Activated CD4-positive, alpha-beta T cell treated with anti-CD3 and anti-CD28 coated beads, Interleukin-2, amount 50 U/mL, for 48 hours (primary cell): ENCODE data around the gene OR51G1.
"Not testable (repeated sequence)": the region's sequence is repeated elsewhere in the genome, so short reads cannot be mapped to it uniquely, and the experiment has no call there.

Experiments used
- DNase-seq, 2 experiments: peaks; one replicate each; pipeline ENCODE4 v3.0.0-alpha.2; 2020

OR51G1 gene

GRCh38 chr11:4924239-4924638 lies at the start of gene OR51G1:
Gene OR51G1 (minus strand): TSS chr11:4924339. CDS start chr11:4924339, 0 bp downstream.
- no peak for DNase-seq

DNA sequence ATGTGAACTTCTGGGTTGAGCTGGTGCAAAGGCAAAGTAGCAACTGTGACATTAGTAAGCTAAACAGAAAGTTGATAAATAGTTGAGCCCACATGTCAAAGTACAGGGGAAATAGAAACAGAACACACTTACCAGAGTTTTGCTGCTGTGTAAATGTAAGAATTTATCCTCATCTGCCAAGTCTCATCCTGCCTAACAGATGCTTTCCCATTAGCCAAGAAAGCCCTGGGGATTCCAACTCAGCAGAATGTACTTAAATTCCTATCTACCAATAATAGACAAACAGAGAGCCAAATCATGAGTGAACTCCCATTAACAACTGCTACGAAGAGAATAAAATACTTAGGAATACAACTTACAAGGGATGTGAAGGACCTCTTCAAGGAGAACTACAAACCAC lies 38.7 kb upstream of the OR51G1 start:
- DNase-seq, result no peak

GRCh38 chr11:4960877-4961276 lies 36.7 kb upstream of the OR51G1 start:
- DNase-seq, result no peak

DNA sequence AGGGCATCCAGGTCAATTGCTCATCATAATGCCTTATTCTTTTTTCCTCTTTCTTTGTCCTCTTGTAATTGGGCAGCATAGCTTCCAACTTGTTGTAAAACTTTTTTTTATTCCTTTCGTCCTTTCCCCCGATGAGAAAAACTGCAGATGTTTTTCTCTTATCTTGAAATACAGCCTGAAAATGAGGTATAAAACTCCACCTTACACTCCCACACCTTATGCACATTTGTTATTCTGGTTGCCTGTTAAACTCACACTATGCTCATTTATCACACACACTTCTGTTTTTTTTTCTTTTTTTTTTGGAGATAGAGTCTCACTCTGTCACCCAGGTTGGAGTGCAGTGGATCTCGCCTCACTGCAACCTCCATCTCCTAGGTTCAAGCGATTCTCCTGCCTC lies 33.3 kb upstream of the OR51G1 start:
- no peak for DNase-seq

DNA sequence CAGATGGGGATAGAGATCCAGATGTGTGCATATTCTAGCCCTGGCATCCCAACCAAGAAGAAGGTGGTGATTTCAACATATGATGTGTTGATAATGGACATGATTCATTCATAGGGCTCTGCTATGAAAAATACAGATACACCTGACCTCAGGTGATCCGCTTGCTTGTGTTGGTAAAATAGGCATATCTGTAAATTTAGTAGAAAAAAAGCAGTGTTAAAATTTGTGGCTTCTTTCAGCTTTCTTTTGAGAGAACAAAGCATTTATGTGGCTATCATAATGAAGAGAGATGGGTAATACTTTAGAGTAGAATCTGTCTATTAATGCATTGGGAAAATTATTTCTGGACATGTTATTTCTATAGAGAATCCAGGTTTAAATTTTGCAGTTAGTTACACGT lies 31.5 kb upstream of the OR51G1 start, which contains the start of gene OR51A2:
Gene OR51A2 (minus strand): TSS at position 101 of the 400 bp plus-strand sequence. CDS start 0 bp downstream, at position 101.
- not testable (repeated sequence) for DNase-seq

- no peak for DNase-seq
Observed at GRCh38 chr11:4947505-4947904, 23.4 kb upstream of the OR51G1 start, which contains the start of gene OR51A4. Gene OR51A4 (minus strand): TSS chr11:4947605. CDS start chr11:4947100, 505 bp downstream.

GRCh38 chr11:4936745-4937144 lies 12.6 kb upstream of the OR51G1 start:
- no peak for DNase-seq

GRCh38 chr11:4932751-4933150 lies 8.6 kb upstream of the OR51G1 start:
- DNase-seq, result no peak

GRCh38 chr11:4926608-4927007 lies 2.5 kb upstream of the OR51G1 start:
- DNase-seq, result no peak

- DNase-seq, result no peak
Observed at GRCh38 chr11:4922304-4922703, 1.8 kb downstream of the OR51G1 start.

DNA sequence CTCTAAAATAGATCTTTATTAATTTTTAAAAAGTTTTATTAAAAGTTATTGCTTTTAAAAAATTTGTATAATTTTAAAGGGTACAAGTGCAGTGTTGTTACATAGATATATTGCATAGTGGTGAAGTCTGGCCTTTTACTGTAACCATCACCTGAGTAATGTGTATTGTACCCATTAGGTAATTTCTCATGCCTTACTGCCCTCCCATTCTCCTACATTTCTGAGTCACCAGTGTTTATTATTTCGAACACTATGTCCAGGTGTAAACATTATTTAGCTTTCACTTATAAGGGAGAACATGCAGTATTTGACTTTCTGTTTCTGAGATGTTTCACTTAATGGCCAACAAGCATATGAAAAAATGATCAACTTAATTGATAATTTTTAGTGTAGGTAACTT lies 2.3 kb downstream of the OR51G1 start:
- no peak for DNase-seq

- DNase-seq, result no peak
Observed at GRCh38 chr11:4919250-4919649, 4.9 kb downstream of the OR51G1 start, which contains the start of gene OR51G2. Gene OR51G2 (minus strand): TSS chr11:4919350. CDS start chr11:4915663, 3,687 bp downstream.

DNA sequence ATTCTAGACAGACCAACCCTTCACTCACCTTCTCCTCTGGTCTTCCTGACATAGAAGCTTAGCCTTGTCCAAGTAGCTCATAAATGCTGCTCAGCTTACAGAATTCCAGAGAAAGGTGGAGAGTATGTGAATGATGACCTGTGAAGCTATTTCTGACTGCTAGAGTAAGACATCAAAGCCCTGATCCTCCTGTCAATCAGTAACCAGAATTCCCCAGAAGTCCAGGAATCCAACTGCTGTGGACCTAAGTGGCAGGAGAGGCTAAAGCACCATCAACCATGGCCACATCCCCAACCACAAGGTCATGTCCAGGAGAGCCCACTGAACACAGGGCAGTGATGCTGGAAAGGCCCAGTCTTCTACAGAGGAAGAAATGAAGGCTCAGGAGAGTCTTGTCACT lies 7.6 kb downstream of the OR51G1 start:
- no peak for DNase-seq

DNA sequence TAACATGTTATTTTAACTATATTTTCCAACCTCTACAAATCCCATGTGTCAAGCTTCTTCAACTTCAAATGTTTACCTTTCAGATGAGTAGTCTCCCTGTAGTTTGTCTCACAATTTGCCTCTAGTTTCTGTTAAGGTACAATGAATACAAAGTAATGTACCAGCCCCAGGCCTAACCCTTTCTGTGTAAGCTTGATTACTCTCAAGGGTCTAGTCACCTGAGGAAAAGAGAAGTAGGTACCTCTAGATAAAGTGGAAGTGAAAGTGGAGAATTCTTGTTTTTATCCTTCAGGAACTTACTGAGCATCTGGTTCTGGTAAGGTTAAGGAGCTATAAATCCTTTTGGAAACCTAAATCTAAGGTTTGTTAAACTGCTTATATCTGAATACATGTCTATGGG lies 20.7 kb downstream of the OR51G1 start, which contains the start of gene OR51A7:
Gene OR51A7 (plus strand): TSS at position 300 of the 400 bp plus-strand sequence. CDS start 3,587 bp downstream, outside the sequence.
- DNase-seq, result no peak

GRCh38 chr11:4891996-4892640 lies 32.0 kb downstream of the OR51G1 start:
- no peak for DNase-seq

GRCh38 chr11:4890279-4890678 lies 33.9 kb downstream of the OR51G1 start:
- DNase-seq, result no peak

DNA sequence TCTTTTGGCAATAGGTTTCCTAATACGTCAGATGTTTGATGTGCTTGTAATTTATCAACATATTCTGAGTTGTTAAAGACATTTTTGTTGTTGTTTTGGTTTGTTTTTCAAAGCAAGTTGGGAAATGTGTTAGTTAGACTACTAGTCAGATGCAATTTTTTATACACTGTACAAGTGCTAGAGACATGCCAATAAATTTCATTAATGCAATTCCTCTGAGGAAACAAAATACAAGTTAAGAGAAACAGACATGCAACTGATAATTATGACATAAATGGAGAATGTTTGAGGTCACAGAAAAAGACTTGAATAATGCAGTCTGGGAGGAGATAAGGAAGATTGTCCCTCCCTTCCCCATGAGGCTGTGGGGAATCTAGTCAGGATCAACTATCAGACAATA lies 36.5 kb downstream of the OR51G1 start:
- DNase-seq, result no peak

GRCh38 chr11:4886186-4886585 lies 38.0 kb downstream of the OR51G1 start:
- no peak for DNase-seq

- no peak for DNase-seq
Observed at GRCh38 chr11:4884361-4884760, 39.8 kb downstream of the OR51G1 start.

DNA sequence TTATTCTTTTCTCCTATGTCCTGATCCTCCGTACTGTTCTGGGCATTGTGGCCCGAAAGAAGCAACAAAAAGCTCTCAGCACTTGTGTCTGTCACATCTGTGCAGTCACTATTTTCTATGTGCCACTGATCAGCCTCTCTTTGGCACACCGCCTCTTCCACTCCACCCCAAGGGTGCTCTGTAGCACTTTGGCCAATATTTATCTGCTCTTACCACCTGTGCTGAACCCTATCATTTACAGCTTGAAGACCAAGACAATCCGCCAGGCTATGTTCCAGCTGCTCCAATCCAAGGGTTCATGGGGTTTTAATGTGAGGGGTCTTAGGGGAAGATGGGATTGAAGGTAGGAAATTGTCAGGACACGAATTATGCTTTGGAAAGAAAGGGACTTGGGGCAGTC lies 41.6 kb downstream of the OR51G1 start:
- DNase-seq, result no peak

GRCh38 chr11:4881860-4882500 lies 42.2 kb downstream of the OR51G1 start, which contains the start of gene OR51T1:
Gene OR51T1 (plus strand): TSS chr11:4881900. CDS start chr11:4881900, 0 bp downstream.
- no peak for DNase-seq

- DNase-seq, result no peak
Observed at GRCh38 chr11:4881188-4881587, 43.0 kb downstream of the OR51G1 start.
